Activated effector memory CD4-positive, alpha-beta T cell treated with anti-CD3 and anti-CD28 coated beads, Interleukin-2, amount 50 U/mL, for 16 hours (primary cell): ENCODE measurements around the gene CAPN7.

ENCODE experiments used
- DNase-seq: peaks from one replicate; pipeline ENCODE4 v3.0.0-alpha.2; 2020

The CAPN7 gene

GRCh38 chr3:15255215-15255614 is 49.2 kb downstream of the CAPN7 start:
- DNase-seq, result no peak

GRCh38 chr3:15256861-15257341 is 50.9 kb downstream of the CAPN7 start:
- no peak for DNase-seq

- no peak for DNase-seq
These were observed 52.7 kb downstream of the CAPN7 start for GRCh38 chr3:15258720-15259119.

- DNase-seq, result no peak
These were observed 54.5 kb downstream of the CAPN7 start for GRCh38 chr3:15260531-15260930.

- DNase-seq, result no peak
These were observed 55.2 kb downstream of the CAPN7 start for GRCh38 chr3:15261274-15261673.

GRCh38 chr3:15262021-15262420 is 56.0 kb downstream of the CAPN7 start:
- DNase-seq, result no peak

GRCh38 chr3:15263120-15263519 is 57.1 kb downstream of the CAPN7 start:
- DNase-seq, result no peak

- no peak for DNase-seq
These were observed 57.9 kb downstream of the CAPN7 start for GRCh38 chr3:15263926-15264325.

- DNase-seq, result no peak
These were observed 58.4 kb downstream of the CAPN7 start for GRCh38 chr3:15264486-15264885.

GRCh38 chr3:15265655-15266509 is 59.8 kb downstream of the CAPN7 start:
- peak; percentile 46 for DNase-seq

- DNase-seq, result no peak
These were observed 60.7 kb downstream of the CAPN7 start for GRCh38 chr3:15266510-15267376.

GRCh38 chr3:15267502-15267901 is 61.5 kb downstream of the CAPN7 start:
- DNase-seq, result no peak

GRCh38 chr3:15268033-15268631 is 62.1 kb downstream of the CAPN7 start:
- DNase-seq, result peak; percentile 94

- DNase-seq, result peak; percentile 95
These were observed 63.3 kb downstream of the CAPN7 start for GRCh38 chr3:15269091-15269989.

GRCh38 chr3:15271030-15271429 is 65.0 kb downstream of the CAPN7 start:
- DNase-seq, result peak; percentile 24

- DNase-seq, result peak; percentile 92
These were observed 65.8 kb downstream of the CAPN7 start for GRCh38 chr3:15271785-15272381.

GRCh38 chr3:15272426-15273196 is 66.6 kb downstream of the CAPN7 start:
- peak; percentile 66 for DNase-seq

- DNase-seq, result peak; percentile 54
These were observed 67.2 kb downstream of the CAPN7 start for GRCh38 chr3:15273227-15273626.

- no peak for DNase-seq
These were observed 70.1 kb downstream of the CAPN7 start for GRCh38 chr3:15276028-15276724.

- no peak for DNase-seq
These were observed 71.9 kb downstream of the CAPN7 start for GRCh38 chr3:15277861-15278500.
